GM19043 (cell line): ENCODE results near the gene P2RX7.
"Not testable (repeated sequence)": the region's sequence is repeated elsewhere in the genome, so short reads cannot be mapped to it uniquely, and the experiment has no call there.

Experiments used
- ATAC-seq: cut with Tn5 transposase; IDR thresholded peaks from one replicate; pipeline ENCODE4 v1.9.1; 2021; ENCODE audit warnings: low read depth; ENCODE audit not compliant: unreplicated experiment

P2RX7 gene

GRCh38 chr12:121226399-121226798, 93.7 kb downstream of the P2RX7 start:
- ATAC-seq, result no peak

- not testable (repeated sequence) for ATAC-seq
These were observed 94.2 kb downstream of the P2RX7 start for GRCh38 chr12:121226871-121227270.

GRCh38 chr12:121227294-121227693, 94.6 kb downstream of the P2RX7 start:
- peak; percentile 49 for ATAC-seq

- no peak for ATAC-seq
These were observed 96.4 kb downstream of the P2RX7 start for GRCh38 chr12:121228919-121229665.

- ATAC-seq, result not testable (repeated sequence)
These were observed 97.3 kb downstream of the P2RX7 start for GRCh38 chr12:121229826-121230537.

GRCh38 chr12:121230538-121230907, 97.8 kb downstream of the P2RX7 start:
- no peak for ATAC-seq

GRCh38 chr12:121232163-121232562, 99.5 kb downstream of the P2RX7 start:
- no peak for ATAC-seq

- ATAC-seq, result no peak
These were observed 100.4 kb downstream of the P2RX7 start for GRCh38 chr12:121232977-121233627.

GRCh38 chr12:121233628-121234020, 100.9 kb downstream of the P2RX7 start:
- ATAC-seq, result no peak

GRCh38 chr12:121236776-121237175, 104.1 kb downstream of the P2RX7 start:
- ATAC-seq, result no peak

GRCh38 chr12:121237415-121237814, 104.7 kb downstream of the P2RX7 start:
- ATAC-seq, result no peak
